NCI-H345 (cell line): ENCODE results near the gene SMAP1.
"Not testable (repeated sequence)": the region's sequence is repeated elsewhere in the genome, so short reads cannot be mapped to it uniquely, and the experiment has no call there.

Source experiments
- DNase-seq: peaks from one replicate; lab custom pipeline; 2025; lab: John Stamatoyannopoulos, UW

Gene SMAP1

DNA sequence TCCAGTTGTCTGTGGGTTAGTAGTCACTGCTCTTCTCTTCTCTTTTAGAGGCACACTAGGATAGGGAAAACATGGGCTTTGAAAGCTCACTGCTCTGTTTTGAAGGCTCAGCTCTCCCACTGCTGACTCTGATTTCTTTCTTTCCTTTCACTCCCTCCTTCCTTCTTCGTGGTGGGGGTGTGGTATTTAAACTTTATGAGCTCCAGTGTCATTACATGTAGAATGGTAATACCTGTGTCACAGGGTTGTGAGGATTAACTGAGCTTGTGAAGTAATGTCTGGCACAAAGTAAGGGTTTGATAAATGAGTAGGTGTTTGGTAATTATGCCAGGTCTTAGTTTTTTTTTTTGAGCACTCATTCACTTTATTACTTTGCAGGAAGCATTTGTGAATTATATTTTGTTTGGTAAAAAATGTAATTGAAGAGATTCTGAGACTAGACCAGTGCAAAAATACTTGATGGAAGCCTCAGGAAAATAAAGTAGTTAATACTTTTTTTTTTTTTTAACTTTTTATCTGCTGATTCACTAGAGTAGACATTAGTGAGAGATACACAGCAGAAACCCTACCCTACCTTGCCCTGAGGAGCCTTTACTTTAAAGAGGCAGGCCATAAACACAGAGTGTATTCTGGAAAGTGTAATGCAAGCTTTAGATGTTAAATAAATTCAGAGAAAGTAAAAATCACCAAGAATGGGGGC is 17.3 kb downstream of the SMAP1 start:
- no peak for DNase-seq

DNA sequence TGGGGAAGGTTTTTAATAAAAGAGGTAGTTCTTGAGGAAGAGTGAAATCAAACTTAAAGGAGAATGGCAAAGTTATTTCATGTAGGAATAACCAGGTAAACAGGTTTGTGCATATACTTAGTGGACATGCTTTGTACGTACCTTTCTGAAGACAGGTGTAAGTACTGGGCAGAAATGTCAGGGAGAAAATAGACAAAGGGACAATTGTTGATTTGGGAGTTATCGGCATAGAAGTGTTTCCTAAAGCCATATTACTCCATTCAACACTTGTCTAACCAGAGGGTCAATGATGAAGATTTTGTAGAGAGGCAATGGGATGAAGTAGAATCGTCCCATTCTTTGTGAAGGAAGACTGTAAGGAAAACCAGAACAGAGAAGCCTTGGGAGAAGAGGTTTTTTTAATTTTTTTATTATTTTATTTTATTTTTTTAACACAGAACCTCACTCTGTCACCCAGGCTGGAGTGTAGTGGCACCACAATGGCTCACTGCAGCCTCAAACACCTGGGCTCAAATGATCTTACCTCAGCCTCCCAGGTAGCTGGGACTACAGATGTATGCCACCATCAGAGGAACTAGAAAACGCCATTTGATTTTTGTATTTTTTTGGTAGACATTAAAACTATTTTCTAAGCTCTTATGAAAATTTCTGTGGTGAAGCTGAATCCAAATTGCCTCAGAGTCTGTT is 18.0 kb downstream of the SMAP1 start:
- no peak for DNase-seq

DNA sequence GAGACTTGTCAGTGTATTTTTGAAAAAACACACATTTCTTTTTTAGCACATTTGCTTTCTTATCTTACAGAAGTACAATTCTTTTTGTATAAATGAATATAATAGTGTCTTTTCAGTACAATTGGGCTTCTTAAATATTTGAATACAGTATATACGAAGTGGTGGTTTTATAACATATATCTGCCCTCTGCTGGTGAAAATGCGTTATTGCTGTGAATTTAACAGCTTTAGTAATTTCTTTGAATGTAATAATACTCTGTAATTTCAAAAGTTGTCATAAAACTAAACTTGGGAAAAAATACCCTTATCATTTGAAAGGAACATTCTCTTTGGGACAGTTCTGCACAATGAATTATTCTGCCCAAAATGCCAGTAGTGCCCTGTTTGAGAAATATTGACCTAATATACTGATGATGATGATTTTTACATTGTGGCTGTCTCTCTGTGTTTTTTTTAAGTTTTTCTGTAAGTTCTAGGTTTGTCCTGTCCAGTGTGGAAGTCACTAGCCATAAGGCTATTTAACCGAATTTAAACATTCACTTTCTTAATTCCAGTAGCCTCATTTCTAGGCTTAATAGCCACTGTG is 19.0 kb downstream of the SMAP1 start:
- peak; percentile 44 for DNase-seq

DNA sequence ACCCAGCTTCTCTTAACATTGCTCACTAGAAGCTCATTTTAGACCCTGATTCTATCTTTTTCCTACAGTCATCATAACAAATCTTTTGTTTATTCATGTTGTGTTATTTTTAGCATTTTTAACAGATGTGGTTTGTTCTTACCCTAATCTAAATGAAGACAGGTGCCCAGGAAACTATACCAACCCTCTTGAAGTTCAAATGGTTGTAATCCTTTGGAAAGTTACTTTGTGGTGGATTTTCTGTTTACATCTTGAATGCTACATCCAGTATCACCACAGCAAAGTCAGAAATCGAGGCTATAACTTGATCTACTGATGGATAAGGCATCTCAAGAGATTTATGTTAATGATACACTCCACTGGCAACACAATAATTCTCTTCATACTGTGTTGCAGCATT is 26.2 kb downstream of the SMAP1 start:
- no peak for DNase-seq

DNA sequence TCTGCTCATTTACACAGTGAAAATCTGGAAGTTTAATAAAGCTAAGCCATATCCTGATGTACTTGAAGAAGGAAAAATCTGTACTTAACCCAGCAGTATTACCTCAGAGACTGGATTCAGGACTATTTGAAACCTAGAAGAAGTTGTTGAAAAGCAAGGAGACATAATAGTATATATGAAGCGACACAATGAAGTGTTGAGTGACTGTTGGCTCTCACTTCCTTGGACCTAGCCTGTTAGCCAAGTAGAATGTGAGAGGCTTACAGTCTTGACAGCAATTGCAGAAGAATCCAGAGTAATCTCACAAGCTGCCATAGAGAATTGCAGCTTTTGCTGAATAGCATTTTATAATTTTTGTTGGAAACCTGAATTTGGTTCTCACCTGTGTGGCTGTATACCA is 26.7 kb downstream of the SMAP1 start:
- no peak for DNase-seq

DNA sequence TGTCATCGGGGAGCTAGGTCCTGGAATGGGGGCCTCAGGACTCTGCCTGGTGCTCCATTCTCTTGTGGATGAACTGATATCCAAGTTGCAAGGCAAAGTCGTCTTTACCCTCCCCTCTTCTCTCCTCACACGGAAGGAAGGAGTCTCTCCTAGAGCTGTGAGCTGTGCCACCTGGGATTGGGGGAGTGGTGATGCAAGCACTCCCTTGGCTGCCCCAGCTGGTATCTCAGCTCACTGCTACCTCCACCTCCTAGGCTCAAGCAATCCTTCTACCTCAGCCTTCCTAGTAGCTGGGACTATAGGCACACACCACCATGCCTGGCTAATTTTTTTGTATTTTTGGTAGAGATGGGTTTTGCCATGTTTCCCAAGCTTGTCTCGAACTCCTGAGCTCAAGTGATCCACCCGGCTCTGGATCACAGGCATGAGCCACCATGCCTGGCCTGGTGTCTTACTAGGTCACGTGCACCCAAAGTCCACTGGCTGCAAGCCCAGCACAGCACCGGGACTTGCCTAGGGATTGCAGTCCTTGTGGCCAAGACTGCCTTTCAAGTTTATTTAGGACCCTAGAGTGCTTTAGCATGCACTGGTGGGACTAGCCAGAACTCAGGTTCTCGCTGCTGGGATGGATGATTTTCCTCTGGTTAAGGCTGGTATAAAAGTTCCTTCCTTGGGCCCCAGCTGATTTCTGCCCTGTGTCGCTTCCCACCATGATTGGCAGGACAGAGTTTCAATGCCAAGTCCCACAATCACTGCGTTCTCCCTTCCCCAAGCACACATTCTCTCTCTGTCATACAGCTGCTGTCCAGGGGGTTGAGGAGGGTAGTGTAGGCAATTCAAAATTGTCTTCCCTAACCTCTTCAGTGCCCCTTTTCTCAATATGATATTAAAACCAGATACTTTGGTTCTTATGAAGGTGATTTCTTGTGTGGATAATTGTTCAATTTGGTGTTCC is 33.5 kb downstream of the SMAP1 start:
- no peak for DNase-seq

DNA sequence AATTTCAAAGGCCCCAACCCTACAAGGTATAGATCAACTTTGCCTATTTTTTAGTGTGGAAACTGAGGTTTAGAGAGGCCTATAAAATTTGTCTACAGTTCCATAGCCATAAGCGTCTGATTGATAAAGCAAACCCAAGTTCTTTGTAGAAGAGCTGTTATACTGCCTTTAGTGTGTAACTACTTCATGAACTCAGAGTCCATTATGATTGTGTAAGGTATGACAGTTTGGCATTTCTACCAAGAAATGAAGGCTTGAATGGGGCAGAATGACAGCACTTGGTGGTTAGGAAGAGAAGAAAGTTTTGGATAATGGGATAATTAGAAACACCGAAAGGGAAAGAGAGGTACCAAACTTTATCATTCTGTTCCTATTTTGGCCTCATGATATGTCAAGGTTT is 38.1 kb downstream of the SMAP1 start:
- DNase-seq: no peak

DNA sequence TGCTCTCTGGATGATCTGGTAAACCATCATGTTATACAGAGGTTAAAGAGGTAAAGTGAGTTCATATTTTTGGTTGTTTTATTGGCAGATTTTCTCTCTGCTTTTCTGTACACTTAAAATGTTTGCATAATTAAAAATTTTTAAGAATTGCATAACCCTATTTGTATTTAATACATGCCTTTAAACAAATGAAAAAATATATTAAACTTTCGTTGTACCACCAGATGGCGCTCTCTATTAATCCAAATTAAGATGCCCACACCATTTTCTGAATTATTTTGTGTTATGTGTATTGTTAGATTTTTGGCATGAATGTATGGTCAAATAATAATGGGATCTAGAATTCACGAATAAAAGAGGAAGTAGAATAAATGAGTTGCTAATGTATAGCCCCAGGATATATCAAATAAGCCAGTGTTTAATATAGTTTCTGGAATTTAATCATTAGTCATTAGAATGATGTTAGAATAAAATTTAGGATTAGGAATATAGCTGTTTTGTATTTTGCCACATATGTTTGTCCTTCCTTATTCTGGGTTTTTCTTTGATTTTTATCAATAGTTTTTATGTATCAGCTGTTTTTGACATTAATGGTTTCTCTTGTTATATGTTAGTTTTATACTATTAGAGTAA is 38.9 kb downstream of the SMAP1 start:
- peak; percentile 60 for DNase-seq

DNA sequence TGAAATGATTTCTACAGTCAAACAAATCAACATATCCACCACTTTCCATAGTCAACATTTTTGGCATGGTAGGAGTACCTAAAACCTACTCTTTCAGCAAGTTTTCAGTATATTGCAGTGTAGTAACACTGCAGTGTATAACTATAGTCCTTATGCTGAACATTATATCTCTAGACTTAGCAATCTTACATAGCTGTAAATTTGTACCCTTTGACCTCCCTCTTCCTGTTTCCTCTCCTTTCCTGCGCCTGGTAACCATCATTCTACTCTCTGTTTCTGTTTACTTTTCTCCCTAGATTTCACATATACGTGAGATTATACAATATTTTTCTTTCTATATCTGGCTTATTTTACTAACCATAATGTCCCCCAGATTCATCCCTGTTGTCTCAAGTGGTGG is 40.2 kb downstream of the SMAP1 start:
- DNase-seq: no peak

DNA sequence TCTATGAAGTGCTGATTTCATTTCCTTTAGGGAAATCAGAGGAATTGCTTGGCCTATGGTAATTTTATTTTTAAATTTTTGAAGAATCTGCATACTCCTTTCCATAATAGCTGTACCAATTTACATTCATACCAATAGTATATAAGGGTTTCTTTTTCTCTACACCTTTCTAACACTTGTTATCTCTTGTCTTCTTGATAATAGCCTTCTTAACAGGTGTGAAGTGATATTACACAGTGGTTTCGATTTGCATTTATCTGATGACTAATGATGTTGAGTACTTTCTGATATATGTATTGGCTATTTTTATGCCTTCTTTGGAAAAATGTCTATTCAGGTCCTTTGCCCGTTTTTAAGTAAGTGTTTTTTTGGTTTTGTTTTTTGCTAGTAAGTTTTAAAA is 40.8 kb downstream of the SMAP1 start:
- DNase-seq: no peak

DNA sequence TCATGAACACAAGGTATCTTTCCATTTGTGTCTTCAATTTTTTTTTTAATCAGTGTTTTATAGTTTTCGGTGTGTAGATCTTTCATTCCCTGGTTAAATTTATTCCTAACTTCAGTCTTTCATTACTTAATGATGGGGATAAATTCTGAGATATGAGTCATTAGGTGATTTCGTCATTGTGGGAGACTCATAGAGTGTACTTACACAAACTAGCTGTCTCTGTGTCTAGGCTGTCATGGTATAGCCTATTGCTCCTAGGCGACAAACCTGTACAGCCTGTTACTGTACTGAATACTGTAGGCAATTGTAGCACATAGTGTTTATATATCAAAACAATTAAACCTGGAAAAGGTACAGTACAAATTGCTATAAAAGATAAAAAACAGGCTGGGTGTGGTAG is 42.1 kb downstream of the SMAP1 start:
- DNase-seq: no peak

DNA sequence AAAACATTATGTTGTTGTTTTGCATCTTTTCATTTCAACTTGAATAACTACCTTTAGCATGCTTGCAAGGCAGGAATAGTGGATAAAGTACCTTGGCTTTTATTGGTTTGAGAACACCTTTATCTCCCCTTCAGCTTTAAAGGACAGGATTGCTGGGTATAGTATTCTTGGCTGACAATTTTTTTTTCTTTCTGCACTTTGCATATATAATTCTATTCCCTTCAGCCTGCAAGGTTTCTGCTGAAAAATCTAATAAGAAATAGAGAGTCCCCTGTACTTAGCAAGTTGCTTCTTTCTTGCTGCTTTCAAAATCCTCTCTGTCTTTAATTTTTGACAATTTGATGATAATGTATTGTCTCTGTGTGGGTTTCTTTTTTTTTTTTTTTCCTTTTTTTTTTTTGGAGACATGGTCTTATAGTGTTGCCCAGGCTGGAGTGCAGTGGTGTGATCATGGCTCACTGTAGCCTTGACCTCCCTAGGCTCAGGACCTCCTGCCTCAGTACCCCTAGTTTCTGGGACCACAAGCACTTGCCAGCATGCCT is 47.1 kb downstream of the SMAP1 start:
- no peak for DNase-seq

DNA sequence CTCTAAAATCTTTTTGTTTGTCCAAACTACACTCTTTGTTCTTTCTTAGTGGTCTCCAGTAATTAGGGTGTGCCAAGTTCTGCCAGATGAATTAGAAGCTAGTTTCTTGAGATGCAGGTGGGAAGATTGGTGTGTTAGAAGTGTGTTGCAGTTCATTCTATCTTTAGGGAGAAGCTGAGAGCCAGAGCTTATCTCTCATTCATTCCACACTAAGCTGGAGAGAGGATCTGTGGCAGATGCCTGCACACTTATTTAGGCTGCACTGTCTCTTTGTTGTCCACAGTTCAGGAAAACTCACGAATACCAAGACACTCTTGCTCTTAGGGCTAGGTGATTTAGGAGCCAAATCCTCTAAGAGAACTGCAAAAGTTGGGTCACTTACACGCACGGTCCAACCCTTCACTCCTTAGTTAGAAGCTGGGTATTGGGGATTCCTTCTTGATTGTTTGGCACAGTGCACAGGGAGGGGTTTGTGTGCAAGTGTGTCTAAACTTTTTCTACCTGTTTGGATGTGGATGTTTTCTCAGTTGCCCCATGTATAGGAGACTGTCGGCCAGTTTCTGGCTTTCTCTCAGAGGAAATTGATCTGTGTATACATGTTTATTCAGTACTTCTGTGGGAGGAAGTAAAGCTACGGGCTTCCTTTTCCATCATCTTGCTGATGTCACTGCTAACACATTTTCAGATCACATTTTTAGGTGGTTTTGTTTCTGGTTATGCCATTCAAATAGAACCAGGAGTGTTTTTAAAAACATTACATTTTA is 49.5 kb downstream of the SMAP1 start:
- no peak for DNase-seq

DNA sequence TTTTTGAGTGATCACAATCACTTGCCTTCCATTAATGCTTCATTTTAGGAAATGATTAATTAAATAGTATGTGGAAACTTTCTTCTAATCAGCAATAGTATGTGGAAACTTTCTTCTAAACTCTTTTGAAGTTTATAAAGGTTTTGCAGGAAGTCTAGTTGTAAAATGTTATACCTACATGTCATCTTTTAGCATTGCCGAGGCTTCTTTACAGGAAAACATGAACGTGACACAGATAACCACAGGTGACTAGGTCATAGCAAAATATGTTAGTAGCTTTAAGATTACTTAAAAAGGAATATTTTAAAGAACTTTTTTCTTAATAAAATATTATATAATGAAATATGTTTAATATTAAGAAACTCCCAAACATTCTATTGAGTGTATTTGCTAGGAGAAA is 56.8 kb downstream of the SMAP1 start:
- DNase-seq: no peak

DNA sequence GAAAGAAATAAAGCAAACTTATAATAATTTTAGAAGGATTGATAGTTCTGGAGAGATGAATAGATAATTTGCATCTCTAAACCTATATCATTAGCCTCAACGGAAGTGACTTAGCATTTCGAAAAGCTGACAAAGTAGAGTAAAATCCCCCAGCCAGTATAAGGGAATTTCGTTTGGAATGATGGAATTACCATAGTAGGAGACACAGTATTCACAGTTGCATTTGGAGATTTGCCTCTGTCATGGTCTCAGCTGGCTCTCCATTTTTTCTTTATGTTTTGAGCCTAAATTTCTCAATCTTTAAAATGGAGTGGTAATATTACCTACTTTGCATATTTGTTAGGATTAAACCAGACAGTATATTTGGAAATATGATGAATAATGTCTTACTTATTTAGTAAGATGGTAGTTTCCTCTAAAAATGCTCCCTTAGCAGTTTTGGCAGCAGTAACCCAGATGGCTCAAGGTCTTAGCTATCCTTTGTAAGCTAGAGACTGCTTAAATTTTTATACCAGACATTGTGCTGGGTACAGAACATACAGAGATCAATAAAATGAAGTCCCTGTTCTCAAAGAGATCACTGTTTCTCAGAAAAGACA is 58.2 kb downstream of the SMAP1 start:
- no peak for DNase-seq

DNA sequence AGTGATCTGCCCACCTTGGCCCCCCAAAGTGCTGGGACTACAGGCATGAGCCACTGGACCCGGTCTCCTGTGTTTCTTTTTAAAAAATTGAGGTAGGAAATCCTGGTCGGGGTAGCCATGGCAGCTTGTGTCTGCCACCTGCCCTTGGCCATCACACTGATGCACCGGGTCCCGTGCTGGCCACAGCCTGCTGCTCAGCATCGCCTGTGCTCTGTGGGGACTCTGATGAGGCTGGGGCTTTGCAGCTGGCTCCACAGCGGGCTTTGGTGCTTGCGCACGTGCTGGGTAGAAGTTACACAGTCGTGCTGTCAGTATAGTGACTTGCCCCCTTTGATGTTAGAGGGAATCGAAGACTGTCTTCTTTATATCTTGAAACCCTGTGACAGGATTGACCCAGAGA is 66.7 kb downstream of the SMAP1 start:
- DNase-seq: no peak

DNA sequence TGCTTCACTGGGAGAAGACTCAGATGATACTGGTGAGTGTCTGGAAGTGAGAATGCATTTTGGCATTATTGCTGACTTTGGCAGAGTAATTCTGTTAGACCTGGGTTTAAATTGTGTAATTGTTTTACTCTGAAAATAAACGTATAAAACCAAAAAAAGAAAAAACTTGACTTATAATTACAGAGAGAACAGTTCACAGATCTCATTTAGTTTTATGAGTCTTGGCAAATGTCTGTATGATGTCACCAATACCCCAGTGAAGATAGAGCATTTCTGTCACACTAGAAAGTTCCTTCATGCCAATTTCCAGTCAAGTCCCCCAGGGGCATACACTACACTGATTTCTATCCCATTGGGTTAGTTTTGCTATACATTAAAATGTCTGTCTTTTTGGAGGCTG is 67.3 kb downstream of the SMAP1 start:
- no peak for DNase-seq

DNA sequence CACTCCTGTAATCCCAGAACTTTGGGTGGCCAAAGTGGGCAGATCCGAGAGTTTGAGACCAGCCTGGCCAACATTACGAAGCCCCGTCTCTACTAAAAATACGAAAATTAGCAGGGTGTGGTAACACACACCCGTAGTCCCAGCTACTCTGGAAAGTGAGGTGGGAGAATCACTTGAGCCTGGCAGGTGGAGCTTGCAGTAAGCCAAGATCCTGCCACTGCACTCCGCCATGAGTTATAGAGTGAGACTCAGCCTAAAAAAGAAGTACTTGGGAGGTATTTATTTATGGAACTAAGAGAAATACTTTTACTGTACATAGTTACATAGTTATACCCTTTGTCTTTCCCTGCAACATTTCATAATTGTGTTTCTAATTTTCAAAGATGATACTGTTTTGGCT is 67.8 kb downstream of the SMAP1 start:
- no peak for DNase-seq

DNA sequence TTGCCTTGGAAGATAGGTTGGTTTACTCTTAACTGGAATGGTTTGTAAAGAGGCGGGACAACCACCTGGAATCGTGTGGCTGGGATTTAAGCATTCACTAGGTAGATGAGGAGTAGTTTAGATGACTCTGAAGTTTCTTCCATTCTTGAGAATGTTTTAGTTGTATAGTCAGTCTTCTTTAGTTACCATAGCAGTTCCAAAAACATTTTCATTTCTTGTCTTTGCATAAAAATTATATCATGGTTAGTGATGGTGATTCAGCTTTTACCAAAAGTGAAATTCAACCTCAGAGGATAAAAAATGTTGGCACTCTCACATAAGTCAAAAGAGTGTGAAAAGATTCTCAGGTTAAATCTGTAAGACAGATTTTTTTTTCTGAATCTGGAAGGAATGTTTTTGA is 70.3 kb downstream of the SMAP1 start:
- DNase-seq: no peak

DNA sequence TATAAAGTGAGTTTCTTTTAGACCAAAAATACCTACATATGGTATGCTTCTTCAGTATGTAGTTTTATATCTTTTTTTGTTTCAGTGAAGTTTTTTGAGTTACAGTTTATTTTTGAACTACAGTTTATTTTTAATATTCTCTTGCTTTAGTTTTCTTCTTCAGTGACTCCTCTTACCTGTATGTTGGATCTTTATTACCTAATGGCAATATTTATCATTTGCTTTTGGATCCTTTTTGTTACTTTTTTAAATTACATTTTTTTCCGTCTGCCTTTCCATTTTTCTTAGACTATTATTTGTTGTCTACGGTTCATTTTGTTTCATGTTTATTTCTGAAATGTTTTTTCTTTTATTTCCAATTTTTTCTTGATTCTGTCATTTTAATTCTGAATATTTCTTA is 71.9 kb downstream of the SMAP1 start:
- no peak for DNase-seq

DNA sequence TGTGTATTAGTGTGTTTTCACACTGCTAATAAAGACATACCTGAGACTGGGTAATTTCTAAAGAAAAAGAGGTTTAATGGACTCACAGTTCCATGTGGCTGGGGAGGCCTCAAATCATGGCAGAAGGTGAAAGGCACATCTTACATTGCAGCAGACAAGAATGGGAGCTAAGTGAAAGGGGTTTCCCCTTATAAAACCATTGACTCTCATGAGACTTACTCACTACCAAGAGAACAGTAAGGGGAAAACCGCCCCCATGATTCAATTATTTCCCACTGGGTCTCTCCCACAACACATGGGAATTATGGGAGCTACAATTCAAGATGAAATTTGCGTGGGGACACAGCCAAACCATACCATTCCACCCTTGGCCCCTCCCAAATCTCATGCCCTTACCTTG is 73.1 kb downstream of the SMAP1 start:
- DNase-seq: not testable (repeated sequence)
